H1 (cell line): ENCODE measurements around the gene ZC3H6. TPM values are rescaled to one million over a fixed set of nuclear protein-coding genes. Genes with fewer than 3 reads are reported as not detected.

Experiments used
- CTCF ChIA-PET: fragments of 300-600 bp; sonication (Branson Sonifier 250); formaldehyde crosslinking; loops from one replicate; lab custom pipeline; 2021; ENCODE audit not compliant: partially characterized antibody; lab: Charles Lee
- POLR2A ChIA-PET: fragments of 300-600 bp; sonication (Branson Sonifier 250); formaldehyde crosslinking; loops from one replicate; lab custom pipeline; 2021; ENCODE audit warnings: inconsistent platforms; ENCODE audit not compliant: partially characterized antibody; lab: Charles Lee
- DNase-seq, 2 experiments: peaks; one replicate each; pipeline versions ENCODE4 v3.0.0 to v3.0.0-alpha.2; 2010 to 2022; ENCODE audit warnings: low spot score in 2 of 2, low read depth in 1 of 2, mixed read lengths in 1 of 2
- FAIRE-seq: peaks from 2 replicates; lab custom pipeline; 2011; peaks lifted over from hg19 to GRCh38; lab: Jason Lieb, UNC
- H2AFZ ChIP-seq: 2 replicates; pipeline ENCODE4 v1.8.1; 2012; ENCODE audit warnings: low read length, inconsistent platforms
- H2AK5ac ChIP-seq: 2 replicates; pipeline ENCODE4 v1.6.1; 2013; ENCODE audit warnings: low read depth, low read length
- H2BK120ac ChIP-seq: replicated peaks from 2 replicates; pipeline ENCODE3; 2013; ENCODE audit warnings: low read depth, low read length, inconsistent platforms
- H2BK12ac ChIP-seq: 2 replicates; pipeline ENCODE4 v1.6.1; 2013; ENCODE audit warnings: low read depth, low read length
- H2BK15ac ChIP-seq: 2 replicates; pipeline ENCODE4 v1.6.1; 2013; ENCODE audit warnings: low read length
- H2BK20ac ChIP-seq: 2 replicates; pipeline ENCODE4 v1.6.1; 2013; ENCODE audit warnings: low read length
- H2BK5ac ChIP-seq: 2 replicates; pipeline ENCODE4 v1.6.1; 2013; ENCODE audit warnings: low read depth, low read length
- H3K14ac ChIP-seq: 2 replicates; pipeline ENCODE4 v1.6.1; 2013; ENCODE audit warnings: inconsistent platforms; ENCODE audit not compliant: insufficient read length
- H3K18ac ChIP-seq: 2 replicates; pipeline ENCODE4 v1.6.1; 2013; ENCODE audit warnings: low read length; ENCODE audit errors: extremely low read depth
- H3K23ac ChIP-seq: 2 replicates; pipeline ENCODE4 v1.6.1; 2013; ENCODE audit warnings: inconsistent platforms; ENCODE audit not compliant: insufficient read length
- H3K23me2 ChIP-seq: 2 replicates; pipeline ENCODE4 v1.6.1; 2013; ENCODE audit warnings: low read depth, low read length
- H3K27ac ChIP-seq: 2 replicates; pipeline ENCODE4 v1.6.1; 2011; ENCODE audit warnings: low read depth, low read length, inconsistent platforms
- H3K27me3 ChIP-seq, 4 experiments: replicated peaks in 1 of 4; 1 replicate in 1 of 4; 2 replicates in 3 of 4; pipeline versions ENCODE4 v1.6.1 to v1.8.1; 2011 to 2013; ENCODE audit warnings: low read length in 3 of 4, mild to moderate bottlenecking in 3 of 4, inconsistent platforms in 2 of 4, mixed read lengths in 2 of 4, moderate library complexity in 1 of 4; ENCODE audit not compliant: control insufficient read depth in 3 of 4, insufficient read depth in 3 of 4; ENCODE audit errors: extremely low read depth in 1 of 4
- H3K36me3 ChIP-seq, 4 experiments: 2 replicates each; pipeline versions ENCODE4 v1.6.1 to v1.8.1; 2011 to 2013; ENCODE audit warnings: mild to moderate bottlenecking in 4 of 4, low read length in 3 of 4, moderate library complexity in 2 of 4, control low read depth in 1 of 4, inconsistent platforms in 1 of 4; ENCODE audit not compliant: insufficient read depth in 4 of 4, control insufficient read depth in 2 of 4
- H3K4ac ChIP-seq: replicated peaks from 2 replicates; pipeline ENCODE3; 2013; ENCODE audit warnings: low read length, low read depth, mixed read lengths, inconsistent platforms; ENCODE audit not compliant: insufficient read length
- H3K4me1 ChIP-seq, 4 experiments: replicated peaks in 1 of 4; 1 replicate in 1 of 4; 2 replicates in 3 of 4; pipeline versions ENCODE4 v1.6.1 to v1.8.1; 2011 to 2013; ENCODE audit warnings: low read length in 3 of 4, inconsistent platforms in 2 of 4, mixed read lengths in 1 of 4; ENCODE audit not compliant: insufficient read depth in 4 of 4, control insufficient read depth in 3 of 4
- H3K4me2 ChIP-seq, 2 experiments: 2 replicates each; pipeline versions ENCODE4 v1.6.1 to v1.8.1; 2011 to 2013; ENCODE audit warnings: low read depth in 2 of 2, low read length in 2 of 2, control low read depth in 1 of 2, inconsistent platforms in 1 of 2, mild to moderate bottlenecking in 1 of 2; ENCODE audit not compliant: insufficient read depth in 1 of 2
- H3K4me3 ChIP-seq, 4 experiments: fragments of 200-600, 300-600 bp in 1 of 4; sonication (generic), shearing (Covaris generic), sonication (Bioruptor Twin) in 1 of 4; 2 replicates each; pipeline versions ENCODE4 v1.5.1 to v1.8.1; 2011 to 2016; ENCODE audit warnings: low read length in 4 of 4, low read depth in 3 of 4, control low read depth in 2 of 4, inconsistent platforms in 2 of 4, mild to moderate bottlenecking in 2 of 4, mixed read lengths in 1 of 4, moderate library complexity in 1 of 4; ENCODE audit not compliant: insufficient read depth in 2 of 4; ENCODE audit errors: extremely low read depth in 1 of 4
- H3K56ac ChIP-seq: replicated peaks from 2 replicates; pipeline ENCODE3; 2013; ENCODE audit warnings: low read depth, mild to moderate bottlenecking, mixed read lengths, low read length, inconsistent platforms; ENCODE audit not compliant: insufficient read length
- H3K79me1 ChIP-seq: 2 replicates; pipeline ENCODE4 v1.6.1; 2013; ENCODE audit warnings: low read depth, low read length, control low read depth
- H3K79me2 ChIP-seq, 2 experiments: 2 replicates each; pipeline versions ENCODE4 v1.6.1 to v1.8.1; 2012 to 2013; ENCODE audit warnings: low read length in 2 of 2, mild to moderate bottlenecking in 2 of 2, inconsistent platforms in 1 of 2; ENCODE audit not compliant: insufficient read depth in 2 of 2, control insufficient read depth in 1 of 2
- H3K9ac ChIP-seq, 4 experiments: replicated peaks in 1 of 4; 1 replicate in 1 of 4; 2 replicates in 3 of 4; pipeline versions ENCODE4 v1.6.1 to v1.8.1; 2011 to 2013; ENCODE audit warnings: low read depth in 3 of 4, low read length in 3 of 4, control low read depth in 2 of 4, mild to moderate bottlenecking in 2 of 4, moderate library complexity in 2 of 4, inconsistent platforms in 1 of 4; ENCODE audit errors: extremely low read depth in 1 of 4
- H3K9me3 ChIP-seq, 2 experiments: 2 replicates each; pipeline versions ENCODE4 v1.6.1 to v1.8.1; 2012 to 2013; ENCODE audit warnings: mild to moderate bottlenecking in 2 of 2, moderate library complexity in 2 of 2, control low read depth in 1 of 2, inconsistent platforms in 1 of 2, low read depth in 1 of 2, low read length in 1 of 2, mixed read lengths in 1 of 2; ENCODE audit not compliant: insufficient read depth in 2 of 2
- H4K20me1 ChIP-seq, 2 experiments: replicated peaks in 1 of 2; 2 replicates each; pipeline versions ENCODE3 to v1.8.1; 2011 to 2013; ENCODE audit warnings: inconsistent platforms in 2 of 2, low read length in 2 of 2, mild to moderate bottlenecking in 1 of 2; ENCODE audit not compliant: insufficient read depth in 2 of 2, control insufficient read depth in 1 of 2
- H4K5ac ChIP-seq: 2 replicates; pipeline ENCODE4 v1.6.1; 2013; ENCODE audit warnings: low read length, low read depth, mixed read lengths, inconsistent platforms; ENCODE audit not compliant: insufficient read length
- H4K8ac ChIP-seq: 2 replicates; pipeline ENCODE4 v1.8.0; 2013; ENCODE audit warnings: mild to moderate bottlenecking, moderate library complexity, low read length, inconsistent platforms; ENCODE audit not compliant: insufficient read depth; ENCODE audit errors: extremely low read depth
- H4K91ac ChIP-seq: replicated peaks from 2 replicates; pipeline ENCODE3; 2013; ENCODE audit warnings: low read length, mixed read lengths, inconsistent platforms; ENCODE audit not compliant: insufficient read length
- ATF3 ChIP-seq: IDR thresholded peaks from 2 replicates; pipeline ENCODE4 v1.6.1; 2011; ENCODE audit warnings: low read depth, mild to moderate bottlenecking, low read length; ENCODE audit not compliant: insufficient read depth
- CBX8 ChIP-seq: fragments of 300-800, 300-1000 bp; sonication (generic); IDR thresholded peaks from 2 replicates; pipeline ENCODE4 v1.7.1; 2016; ENCODE audit warnings: low read depth, low read length, borderline replicate concordance
- EZH2 ChIP-seq: fragments of 200-600 bp; sonication (generic); IDR thresholded peaks from 2 replicates; pipeline ENCODE4 v1.7.1; 2012; ENCODE audit warnings: low read depth, mild to moderate bottlenecking, moderate library complexity, low read length, inconsistent platforms; ENCODE audit not compliant: severe bottlenecking
- FOSL1 ChIP-seq: IDR thresholded peaks from 2 replicates; pipeline ENCODE4 v1.6.1; 2011; ENCODE audit warnings: mild to moderate bottlenecking, low read depth, low read length, moderate library complexity; ENCODE audit not compliant: insufficient read depth
- JUN ChIP-seq: IDR thresholded peaks from 2 replicates; pipeline ENCODE4 v1.6.1; 2011; ENCODE audit warnings: low read depth, mild to moderate bottlenecking, improper control_type of control experiment, low read length
- JUND ChIP-seq: IDR thresholded peaks from 2 replicates; pipeline ENCODE4 v1.6.1; 2011; ENCODE audit warnings: mild to moderate bottlenecking, improper control_type of control experiment, low read length
- NRF1 ChIP-seq: IDR thresholded peaks from 2 replicates; pipeline ENCODE4 v1.6.1; 2011; ENCODE audit warnings: mild to moderate bottlenecking, low read depth, low read length, improper control_type of control experiment
- POLR2A ChIP-seq, 2 experiments: IDR thresholded peaks; 1 replicate in 1 of 2; 2 replicates in 1 of 2; pipeline ENCODE4 v1.6.1; 2011; ENCODE audit warnings: low read depth in 2 of 2, low read length in 2 of 2, mild to moderate bottlenecking in 2 of 2; ENCODE audit errors: control extremely low read depth in 1 of 2
- RAD21 ChIP-seq, 2 experiments: IDR thresholded peaks in 1 of 2; conservative IDR thresholded peaks in 1 of 2; 2 replicates each; pipeline ENCODE4 v1.6.1; 2011; ENCODE audit warnings: low read depth in 2 of 2, low read length in 2 of 2, improper control_type of control experiment in 1 of 2, inconsistent platforms in 1 of 2, mild to moderate bottlenecking in 1 of 2, moderate library complexity in 1 of 2
- SAP30 ChIP-seq: fragments of 300-600 bp; sonication (generic); IDR thresholded peaks from 2 replicates; pipeline ENCODE4 v1.7.1; 2012; ENCODE audit warnings: low read length, moderate library complexity, mild to moderate bottlenecking, inconsistent platforms; ENCODE audit not compliant: insufficient read depth, insufficient replicate concordance
- SRF ChIP-seq: IDR thresholded peaks from 2 replicates; pipeline ENCODE4 v1.6.1; 2011; ENCODE audit warnings: mild to moderate bottlenecking, low read depth, low read length, moderate library complexity
- TEAD4 ChIP-seq: IDR thresholded peaks from 2 replicates; pipeline ENCODE4 v1.6.1; 2012; ENCODE audit warnings: low read depth, low read length, inconsistent platforms, mixed read lengths
- WGBS, 2 experiments: shearing (Covaris generic) in 1 of 2; methylation state at CpG; one replicate each; pipeline versions ENCODE4 v1.1.6 to v1.1.7; 2013 to 2015; ENCODE audit warnings: low lambda C conversion rate in 2 of 2, mixed read lengths in 2 of 2, inconsistent platforms in 1 of 2, low coverage in 1 of 2, missing lambda C conversion rate in 1 of 2; ENCODE audit not compliant: insufficient replicate concordance in 2 of 2, insufficient coverage in 1 of 2, insufficient read length in 1 of 2; ENCODE audit errors: extremely low coverage in 1 of 2, missing lambda C conversion rate in 1 of 2; 5-methylcytosine and 5-hydroxymethylcytosine counted together
- polyA plus RNA-seq, 7 experiments: library from polyadenylated mRNA; depleted of rRNA in 3 of 7; stranded (reverse) in 5 of 7; unstranded in 2 of 7; fragments of >200 nt in 5 of 7; fragments of 200-250 nt in 2 of 7; gene quantifications; 1 replicate in 5 of 7; 2 replicates in 1 of 7; 4 replicates in 1 of 7; pipeline versions ENCODE4 v1.2.1 to v1.2.3, GENCODE V29; 2011 to 2013; ENCODE audit warnings: missing spikeins in 2 of 7, mixed read lengths in 2 of 7
- total RNA-seq: library from RNA; stranded (reverse); fragmentation: NEBNext Ultra II Directional; extraction: Animal tissue kit (Norgen Biotek cat#: 25700); gene quantifications from 2 replicates; pipeline ENCODE4 v1.2.1, GENCODE V29; 2021

The ZC3H6 gene
- total and polyA plus RNA-seq, 2 of the 8 experiments (the other 6 are each of a cell fraction or from before 2014, with no cell fraction given), result 1.4 to 6.9 TPM

GRCh38 chr2:112343827-112344585, 68.6 kb downstream of the ZC3H6 start:
- Histone ChIP-seq H3K9ac (no peak overlapping the region), H3K4me3 (no peak overlapping the region), H3K23me2 (peaks cover 10% of the 10 kb centered on the region; the same call in 1 of the 2 replicates), H3K36me3 (no peaks in the 10 kb centered on the region), H2BK5ac (no peak overlapping the region), H3K4ac (no peak overlapping the region), H2BK15ac (no peak overlapping the region), H3K79me2 (no peaks in the 10 kb centered on the region), H2AFZ (no peak overlapping the region), H4K5ac (no peak overlapping the region), H3K27me3 (no peaks in the 10 kb centered on the region), H3K23ac (no peak overlapping the region), H3K56ac (no peak overlapping the region), H3K4me2 (no peak overlapping the region), H2BK20ac (no peak overlapping the region), H3K27ac (no peak overlapping the region), H2BK120ac (no peak overlapping the region), H4K91ac (no peak overlapping the region), H3K9me3 (no peaks in the 10 kb centered on the region), H3K14ac (no peak overlapping the region), H4K8ac (no peak overlapping the region), H3K79me1 (no peaks in the 10 kb centered on the region), H3K18ac (no peak overlapping the region), H4K20me1 (peaks cover 0 to 4% of the 10 kb centered on the region in 2 experiments), H3K4me1 (no peaks in the 10 kb centered on the region), H2BK12ac (no peak overlapping the region), H2AK5ac (no peak overlapping the region)
- DNase-seq (no peak), FAIRE-seq (no peak)
- WGBS, 2 experiments, result 80% methylated on average over 1 of the region's 1 CpG; no CpG with 5 or more reads in 1 of the 2 experiments
- ChIA-PET POLR2A (no interaction called here), CTCF (interaction anchor here (1.1 kb wide), 1 partner anchor 123 kb away, joined by 3 read pairs; no protein-coding TSS in a partner anchor)
- no peak for TF ChIP-seq SRF
- TF ChIP-seq CBX8, result no peak
- no peak for TF ChIP-seq EZH2
- TF ChIP-seq POLR2A (IDR thresholded peaks at IDR 0.05; ENCODE audit: control extremely low read depth in 1 of 2, low read depth in 2 of 2, low read length in 2 of 2), result no peak
- TF ChIP-seq JUND, result no peak
- no peak for TF ChIP-seq FOSL1
- no peak for TF ChIP-seq JUN
- no peak for TF ChIP-seq NRF1
- TF ChIP-seq TEAD4, result no peak
- no peak for TF ChIP-seq RAD21 (IDR thresholded peaks at IDR 0.05 in 1 of 2, conservative IDR thresholded peaks at IDR 0.05 in 1 of 2; ENCODE audit: low read depth in 2 of 2, low read length in 2 of 2)
- TF ChIP-seq SAP30, result no peak
- no peak for TF ChIP-seq ATF3
